Heart left ventricle (tissue), 16 donors: ENCODE results near the gene COPE. TPM values are rescaled to one million over a fixed set of nuclear protein-coding genes. Genes with fewer than 3 reads are reported as not detected.

ENCODE experiments used
- ATAC-seq, 4 donors: fragments of 200-7000 bp; cut with Tn5 transposase; one replicate each; pipeline ENCODE4 v1.9.1; 2020 to 2022; ENCODE audit warnings: moderate library complexity in 4 of 4, mild to moderate bottlenecking in 3 of 4, moderate number of reproducible peaks in 1 of 4
- DNase-seq, 5 donors: peaks; one replicate each; pipeline ENCODE4 v3.0.0-alpha.2; 2020
- H3K27ac ChIP-seq, 12 donors: fragments of 200-600 bp; sonication (generic) in 4 of 12; one replicate each; pipeline versions ENCODE4 v1.5.0 to v1.8.0; 2016 to 2022; ENCODE audit warnings: mild to moderate bottlenecking in 2 of 12
- H3K27me3 ChIP-seq, 9 donors: fragments of 200-600 bp; sonication (generic) in 2 of 9; one replicate each; pipeline versions ENCODE4 v1.5.1 to v1.8.0; 2016 to 2022; ENCODE audit warnings: mild to moderate bottlenecking in 3 of 9
- H3K36me3 ChIP-seq, 9 donors: fragments of 200-600 bp; sonication (generic) in 2 of 9; one replicate each; pipeline versions ENCODE4 v1.5.0 to v1.8.0; 2018 to 2022; ENCODE audit warnings: mild to moderate bottlenecking in 2 of 9
- H3K4me1 ChIP-seq, 12 donors: fragments of 200-600 bp; sonication (generic) in 4 of 12; one replicate each; pipeline versions ENCODE4 v1.5.0 to v1.8.0; 2016 to 2022; ENCODE audit warnings: mild to moderate bottlenecking in 3 of 12
- H3K4me3 ChIP-seq, 12 donors: fragments of 200-600 bp; sonication (generic) in 4 of 12; one replicate each; pipeline versions ENCODE4 v1.5.0 to v1.8.0; 2017 to 2022; ENCODE audit warnings: mild to moderate bottlenecking in 9 of 12, moderate library complexity in 4 of 12
- H3K9me3 ChIP-seq, 12 donors: fragments of 200-600 bp; sonication (generic) in 4 of 12; one replicate each; pipeline versions ENCODE4 v1.5.0 to v1.8.0; 2016 to 2022; ENCODE audit warnings: mild to moderate bottlenecking in 1 of 12
- CTCF ChIP-seq, 12 donors: fragments of 200-600 bp; sonication (generic) in 4 of 12; IDR thresholded peaks; one replicate each; pipeline versions ENCODE4 v1.5.0 to v1.8.0; 2018 to 2022; ENCODE audit warnings: antibody characterized with exemption in 12 of 12, mild to moderate bottlenecking in 5 of 12
- POLR2A ChIP-seq, 2 donors: fragments of 450-650 bp; IDR thresholded peaks; one replicate each; pipeline ENCODE4 v1.6.1; 2017; ENCODE audit warnings: antibody characterized with exemption in 2 of 2, mild to moderate bottlenecking in 2 of 2, moderate library complexity in 2 of 2
- WGBS, 4 donors: extraction: QIAGEN DNeasy Blood & Tissue Kit in 2 of 4; methylation state at CpG; one replicate each; pipeline versions ENCODE4 v1.1.5 to v1.1.7; 2013 to 2018; 5-methylcytosine and 5-hydroxymethylcytosine counted together
- intact Hi-C, 10 donors: fragments of 100-400 bp; cut with DNase I; formaldehyde crosslinking; loops; one replicate each; pipeline versions ENCODE4 v1.11.1 to v1.14.2; 2022
- polyA plus RNA-seq, 2 donors: library from polyadenylated mRNA; stranded (reverse); fragments of 200-250 nt; gene quantifications; one replicate each; pipeline ENCODE4 v1.2.3, GENCODE V29; 2013
- total RNA-seq, 9 donors: library from RNA; depleted of rRNA in 2 of 9; stranded (reverse); fragments of >200 nt in 2 of 9; fragmentation: NEBNext Ultra II Directional in 3 of 9; extraction: Animal tissue kit (Norgen Biotek cat#: 25700) in 3 of 9; gene quantifications; one replicate each; pipeline versions ENCODE4 v1.1.0 to v1.2.4, GENCODE V29; 2016 to 2023
- donor health status: ischemic (EF 13 %, LVEDD 7.1; RV severe dilation, severe dysfunction).
- donor health status: healthy with polysubstance abuse.
- donor health status: DM: no; HTN: yes; CAD: no.
- donor health status: DM: no; HTN: no; CAD: no.
- donor health status: ischemic (EF 25% LVEDD 6.9; RV normal size, moderate dysfunction).
- donor health status: ischemic (EF 25% LVEDD 5.7; RV mildly dilated, moderate dysfunction).
- donor health status: healthy.
- donor health status: DM: yes; HTN: yes; CAD: no.
- donor health status: ischemic (EF 35%, LVEDD 5.7; RV mildly dilated, moderate dysfunction).
- donor health status: nonischemic (EF 11% LVEDD 7.7; RV severe dilation, severe dysfunction).
- donor health status: DM: yes; HTN: yes; CAD: no.
- donor health status: PGD.
- donor health status: ischemic (EF 29% LVEDD 5.4; RV normal size, mild dysfunction).
- donor health status: nonischemic (EF 23%, LVEDD 6.1; RV moderate dilation, normal function).

COPE gene
- total and polyA plus RNA-seq, 11 donors: 94.0 to 241 (median 147) TPM

- Histone ChIP-seq H3K4me3 (no peak overlapping the region), H3K27me3 (peaks cover 0 to 20% (median 9%) of the 10 kb centered on the region in 9 donors), H3K4me1 (peaks cover 2 to 36% (median 10%) of the 10 kb centered on the region in 12 donors), H3K36me3 (peaks cover 4 to 58% (median 54%) of the 10 kb centered on the region in 9 donors), H3K9me3 (no peaks in the 10 kb centered on the region), H3K27ac (no peak overlapping the region)
- DNase-seq (no peak), ATAC-seq (no peak)
- no peak for TF ChIP-seq POLR2A (IDR thresholded peaks at IDR 0.05)
- TF ChIP-seq CTCF (IDR thresholded peaks at IDR 0.05): no peak
- 95 to 97% (median 96%) methylated on average over 20 to 23 of the region's 23 CpGs for WGBS, 4 donors
- intact Hi-C loops: loop anchor here in 1 of 10 donors (5.0 kb wide), 1 partner anchor 275 kb away; no protein-coding TSS in a partner anchor
Measured at GRCh38 chr19:18867751-18868150, 51.4 kb downstream of the COPE start.

- ATAC-seq (no peak), DNase-seq (peak in 1 of 5 donors; percentile 22)
- H3K4me1 ChIP-seq: peaks cover 2 to 36% (median 10%) of the 10 kb centered on the region in 12 donors
- H3K36me3 ChIP-seq: peaks cover 4 to 63% (median 60%) of the 10 kb centered on the region in 9 donors
- WGBS, 4 donors: 87 to 94% (median 91%) methylated on average over 11 to 23 of the region's 23 CpGs
- no peak overlapping the region for H3K27ac ChIP-seq
- intact Hi-C loops: loop anchor here in 1 of 10 donors (5.0 kb wide), 1 partner anchor 275 kb away; no protein-coding TSS in a partner anchor
- TF ChIP-seq POLR2A (IDR thresholded peaks at IDR 0.05) (no peak), CTCF (IDR thresholded peaks at IDR 0.05) (no peak)
- H3K9me3 ChIP-seq: no peaks in the 10 kb centered on the region
- peaks cover 0 to 15% (median 9%) of the 10 kb centered on the region in 9 donors for H3K27me3 ChIP-seq
- H3K4me3 ChIP-seq: no peak overlapping the region
Measured at GRCh38 chr19:18867199-18867598, 52.0 kb downstream of the COPE start.

GRCh38 chr19:18866800-18867123 is 52.4 kb downstream of the COPE start:
- H3K27me3 ChIP-seq: peaks cover 0 to 14% (median 6%) of the 10 kb centered on the region in 9 donors
- peaks cover 6 to 68% (median 64%) of the 10 kb centered on the region in 9 donors for H3K36me3 ChIP-seq
- H3K9me3 ChIP-seq: no peaks in the 10 kb centered on the region
- intact Hi-C loops: loop anchor here in 1 of 10 donors (5.0 kb wide), 1 partner anchor 274 kb away; no protein-coding TSS in a partner anchor
- H3K27ac ChIP-seq: no peak overlapping the region
- peak overlapping the region in 1 of 12 donors; percentile 7 for H3K4me3 ChIP-seq
- DNase-seq (no peak), ATAC-seq (peak in 2 of 4 donors; percentile 13 to 14)
- TF ChIP-seq POLR2A (IDR thresholded peaks at IDR 0.05) (no peak), CTCF (IDR thresholded peaks at IDR 0.05) (peak in 4 of 12 donors; percentile 0 to 52 (median 39))
- WGBS, 4 donors: 52 to 83% (median 65%) methylated on average over 17 of the region's 17 CpGs
- peaks cover 2 to 36% (median 10%) of the 10 kb centered on the region in 12 donors for H3K4me1 ChIP-seq

- peak; percentile 38 to 86 (median 79) for ATAC-seq
- WGBS, 4 donors: 39 to 46% (median 41%) methylated on average over 35 to 38 of the region's 38 CpGs
- Histone ChIP-seq H3K4me1 (peaks cover 2 to 36% (median 10%) of the 10 kb centered on the region in 12 donors), H3K36me3 (peaks cover 8 to 74% (median 70%) of the 10 kb centered on the region in 9 donors), H3K27ac (no peak overlapping the region), H3K27me3 (peaks cover 0 to 14% (median 6%) of the 10 kb centered on the region in 9 donors), H3K9me3 (no peaks in the 10 kb centered on the region), H3K4me3 (peak overlapping the region in 1 of 12 donors; percentile 7)
- peak; percentile 94 to 100 (median 98) for TF ChIP-seq CTCF (IDR thresholded peaks at IDR 0.05)
- TF ChIP-seq POLR2A (IDR thresholded peaks at IDR 0.05): peak in 1 of 2 donors; percentile 9
- intact Hi-C loops: loop anchor here in 1 of 10 donors (5.0 kb wide), 1 partner anchor 274 kb away; no protein-coding TSS in a partner anchor
- peak in 4 of 5 donors; percentile 53 to 69 (median 62) for DNase-seq
Measured at GRCh38 chr19:18865973-18866799, 53.0 kb downstream of the COPE start.
